ENCODE data around the gene ATP8A2. TPM values are rescaled to one million over a fixed set of nuclear protein-coding genes. Genes with fewer than 3 reads are reported as not detected.

Gene ATP8A2
- total RNA-seq, 1 donor from 2014 or later, result 1.9 TPM

- Histone ChIP-seq H3K36me3 (no peaks in the 10 kb centered on the region), H3K27ac (no peak overlapping the region), H3K9me3 (no peaks in the 10 kb centered on the region), H3K4me3 (no peak overlapping the region), H3K4me1 (no peaks in the 10 kb centered on the region), H3K27me3 (no peaks in the 10 kb centered on the region)
- TF ChIP-seq CTCF (IDR thresholded peaks at IDR 0.05), result no peak
- intact Hi-C loops (cut with DNase I), result no loop called here
- DNase-seq, result no peak
- no peak for ATAC-seq
Observed at GRCh38 chr13:25654322-25654721, 282.5 kb downstream of the ATP8A2 start.

- intact Hi-C loops (cut with DNase I), result no loop called here
- H3K4me3 ChIP-seq, result no peak overlapping the region
- H3K27me3 ChIP-seq, result no peaks in the 10 kb centered on the region
- H3K36me3 ChIP-seq, result no peaks in the 10 kb centered on the region
- H3K27ac ChIP-seq, result no peak overlapping the region
- ATAC-seq, result no peak
- no peak for TF ChIP-seq CTCF (IDR thresholded peaks at IDR 0.05)
- H3K4me1 ChIP-seq, result no peaks in the 10 kb centered on the region
- no peaks in the 10 kb centered on the region for H3K9me3 ChIP-seq
- DNase-seq, result no peak
Observed at GRCh38 chr13:25657157-25657556, 285.4 kb downstream of the ATP8A2 start.

- Histone ChIP-seq H3K4me1 (no peaks in the 10 kb centered on the region), H3K27me3 (no peaks in the 10 kb centered on the region), H3K4me3 (no peak overlapping the region), H3K36me3 (no peaks in the 10 kb centered on the region), H3K9me3 (no peaks in the 10 kb centered on the region), H3K27ac (no peak overlapping the region)
- no peak for ATAC-seq
- no peak for TF ChIP-seq CTCF (IDR thresholded peaks at IDR 0.05)
- intact Hi-C loops (cut with DNase I), result no loop called here
- no peak for DNase-seq
Observed at GRCh38 chr13:25659091-25659795, 287.5 kb downstream of the ATP8A2 start.

GRCh38 chr13:25660996-25661395 is 289.2 kb downstream of the ATP8A2 start:
- TF ChIP-seq CTCF (IDR thresholded peaks at IDR 0.05), result no peak
- Histone ChIP-seq H3K4me3 (no peak overlapping the region), H3K9me3 (no peaks in the 10 kb centered on the region), H3K27ac (no peak overlapping the region), H3K36me3 (no peaks in the 10 kb centered on the region), H3K27me3 (no peaks in the 10 kb centered on the region), H3K4me1 (no peaks in the 10 kb centered on the region)
- ATAC-seq (no peak), DNase-seq (no peak)
- intact Hi-C loops (cut with DNase I), result no loop called here

GRCh38 chr13:25662516-25662915 is 290.7 kb downstream of the ATP8A2 start:
- TF ChIP-seq CTCF (IDR thresholded peaks at IDR 0.05), result no peak

GRCh38 chr13:25668345-25668744 is 296.6 kb downstream of the ATP8A2 start:
- intact Hi-C loops (cut with DNase I), result no loop called here
- Histone ChIP-seq H3K36me3 (no peaks in the 10 kb centered on the region), H3K4me3 (no peak overlapping the region), H3K27me3 (no peaks in the 10 kb centered on the region), H3K27ac (no peak overlapping the region), H3K9me3 (no peaks in the 10 kb centered on the region), H3K4me1 (no peaks in the 10 kb centered on the region)
- no peak for DNase-seq
- no peak for ATAC-seq
- no peak for TF ChIP-seq CTCF (IDR thresholded peaks at IDR 0.05)

More at GRCh38 chr13:25662516-25662915, 290.7 kb downstream of the ATP8A2 start:
- ATAC-seq (no peak), DNase-seq (no peak)
- H3K4me3 ChIP-seq, result no peak overlapping the region
- no peak overlapping the region for H3K27ac ChIP-seq
- H3K36me3 ChIP-seq, result no peaks in the 10 kb centered on the region
- H3K27me3 ChIP-seq, result no peaks in the 10 kb centered on the region
- H3K4me1 ChIP-seq, result no peaks in the 10 kb centered on the region
- no peaks in the 10 kb centered on the region for H3K9me3 ChIP-seq
- intact Hi-C loops (cut with DNase I), result no loop called here

All from upper lobe of right lung (tissue), 1 donor.